NCI-H446 treated with DMSO at 0.1 percent for 48 hours (cell line): ENCODE results near the gene SIRT3.
"Not testable (repeated sequence)": the region's sequence is repeated elsewhere in the genome, so short reads cannot be mapped to it uniquely, and the experiment has no call there.

Source experiments
- DNase-seq: peaks from one replicate; lab custom pipeline; 2025; lab: John Stamatoyannopoulos, UW

SIRT3 gene

DNA sequence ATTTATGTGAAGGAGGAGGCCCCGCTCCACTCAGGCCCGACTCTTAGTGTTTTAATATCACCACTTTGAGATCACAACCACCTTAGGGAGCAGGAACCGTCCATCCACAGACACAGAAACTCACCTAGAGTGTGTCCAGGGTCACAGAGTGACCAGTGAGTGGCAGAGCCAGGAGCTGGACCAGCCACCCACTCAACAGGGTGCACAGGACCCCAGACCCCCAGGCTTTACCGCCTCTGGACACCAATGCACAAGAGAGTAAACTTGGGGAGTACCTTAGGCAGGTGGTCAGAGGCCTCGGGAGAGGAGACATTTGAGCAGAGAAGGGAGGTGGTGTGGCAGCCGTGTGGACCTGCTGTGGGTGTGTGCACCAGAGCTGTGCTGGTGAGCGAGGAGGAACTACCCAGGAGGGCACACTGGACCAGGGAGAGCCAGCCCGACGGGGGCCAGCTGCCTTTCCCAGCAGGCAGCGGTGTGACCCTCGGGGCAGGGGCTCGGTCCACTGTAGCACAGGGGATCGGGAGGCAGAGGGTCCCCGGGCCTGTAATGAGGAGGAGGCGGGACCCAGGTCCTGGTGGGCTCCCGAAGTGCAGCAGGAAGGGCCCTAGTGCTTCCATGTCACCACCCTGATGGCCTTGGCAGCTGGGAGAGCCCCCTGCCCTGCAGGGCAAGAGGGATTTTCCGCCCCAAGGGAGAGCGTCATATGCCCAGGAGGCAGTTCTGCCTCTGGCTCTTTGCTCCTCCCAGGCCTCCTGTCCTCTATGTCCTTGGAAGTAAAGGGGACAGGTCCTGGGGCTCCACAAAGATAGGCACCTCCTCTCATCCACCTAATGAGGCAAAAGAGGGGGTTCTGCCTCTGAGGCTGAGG, 34.5 kb upstream of the SIRT3 start:
- DNase-seq: no peak

- no peak for DNase-seq
Measured at GRCh38 chr11:269146-269890, 33.2 kb upstream of the SIRT3 start.

DNA sequence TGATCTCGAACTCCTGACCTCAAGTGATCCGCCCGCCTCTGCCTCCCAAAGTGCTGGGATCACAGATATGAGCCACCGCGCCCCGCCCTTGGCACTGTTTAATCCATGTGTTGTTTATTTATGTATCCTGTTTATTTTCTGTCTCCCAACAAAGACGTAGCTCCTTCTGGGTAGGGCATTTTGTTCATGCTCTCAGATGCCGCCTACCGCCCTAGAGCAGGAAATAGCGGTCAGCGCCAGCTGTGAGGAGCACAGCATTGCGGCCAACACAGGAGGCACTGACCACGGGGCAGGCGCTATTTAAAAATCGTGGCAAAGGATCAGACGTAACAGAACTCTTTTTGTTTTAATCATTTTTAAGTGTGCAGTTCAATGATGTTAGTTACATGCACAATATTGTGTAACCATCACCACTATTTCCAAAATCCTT, 32.6 kb upstream of the SIRT3 start:
- not testable (repeated sequence) for DNase-seq

- DNase-seq: no peak
Measured at GRCh38 chr11:267491-267994, 31.4 kb upstream of the SIRT3 start.

- no peak for DNase-seq
Measured at GRCh38 chr11:266676-267439, 30.7 kb upstream of the SIRT3 start.

DNA sequence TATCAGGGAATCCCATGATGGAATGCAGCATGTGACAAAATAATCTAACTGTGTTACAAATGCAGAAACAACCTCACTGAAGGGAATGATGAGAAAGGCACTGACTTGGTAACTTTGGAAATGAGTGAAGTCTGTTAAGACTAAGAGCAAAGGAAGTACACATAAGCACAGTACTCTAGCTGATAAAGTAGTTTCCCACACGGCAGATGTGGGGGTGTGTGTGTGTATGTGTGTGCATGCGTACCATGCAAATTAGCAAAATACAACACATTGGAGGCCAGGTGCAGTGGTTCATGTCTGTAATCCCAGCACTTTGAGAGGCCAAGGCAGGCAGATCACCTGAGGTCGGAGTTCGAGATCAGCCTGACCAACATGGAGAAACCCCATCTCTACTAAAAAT, 25.5 kb upstream of the SIRT3 start:
- no peak for DNase-seq

DNA sequence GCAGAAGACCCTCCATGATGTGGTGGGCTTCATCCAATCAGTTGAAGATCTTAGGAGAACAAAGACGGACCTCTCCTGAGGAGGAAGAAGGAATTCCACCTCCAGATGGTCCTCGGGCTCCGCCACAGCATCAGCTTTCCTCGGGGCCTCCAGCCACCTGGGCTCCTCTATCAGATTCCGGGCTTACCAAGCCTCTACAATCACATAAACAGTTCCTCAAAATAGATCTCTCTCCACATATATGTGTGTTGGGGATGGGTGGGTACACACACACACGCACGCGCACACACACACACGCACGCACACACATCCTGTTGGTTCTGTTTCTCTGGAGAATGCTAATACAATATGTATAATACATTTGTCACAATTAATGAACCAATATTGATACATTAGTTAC, 23.3 kb upstream of the SIRT3 start:
- no peak for DNase-seq

GRCh38 chr11:257766-258493, 21.8 kb upstream of the SIRT3 start:
- no peak for DNase-seq

- no peak for DNase-seq
Measured at GRCh38 chr11:256952-257737, 21.0 kb upstream of the SIRT3 start.

GRCh38 chr11:255816-256215, 19.7 kb upstream of the SIRT3 start:
- no peak for DNase-seq

DNA sequence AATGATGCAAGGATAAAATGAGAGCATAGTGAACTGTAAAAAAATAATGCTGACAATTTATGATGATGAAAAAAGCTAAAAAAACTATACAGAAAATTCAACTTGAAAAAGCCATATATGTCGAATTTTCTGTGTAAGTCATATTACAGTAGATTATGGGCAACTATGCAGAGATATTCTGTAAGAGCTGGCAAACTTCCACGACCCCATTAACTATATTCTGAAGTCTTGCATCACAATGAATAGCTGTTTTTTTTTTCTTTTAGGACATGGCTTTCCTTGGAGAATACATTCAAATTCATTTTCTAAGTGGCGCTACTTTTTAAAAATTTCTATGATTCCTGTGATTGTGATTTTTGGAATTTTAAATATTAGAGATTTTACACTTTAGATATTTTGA, 19.0 kb upstream of the SIRT3 start:
- DNase-seq: no peak

GRCh38 chr11:253886-254270, 17.7 kb upstream of the SIRT3 start:
- DNase-seq: no peak

DNA sequence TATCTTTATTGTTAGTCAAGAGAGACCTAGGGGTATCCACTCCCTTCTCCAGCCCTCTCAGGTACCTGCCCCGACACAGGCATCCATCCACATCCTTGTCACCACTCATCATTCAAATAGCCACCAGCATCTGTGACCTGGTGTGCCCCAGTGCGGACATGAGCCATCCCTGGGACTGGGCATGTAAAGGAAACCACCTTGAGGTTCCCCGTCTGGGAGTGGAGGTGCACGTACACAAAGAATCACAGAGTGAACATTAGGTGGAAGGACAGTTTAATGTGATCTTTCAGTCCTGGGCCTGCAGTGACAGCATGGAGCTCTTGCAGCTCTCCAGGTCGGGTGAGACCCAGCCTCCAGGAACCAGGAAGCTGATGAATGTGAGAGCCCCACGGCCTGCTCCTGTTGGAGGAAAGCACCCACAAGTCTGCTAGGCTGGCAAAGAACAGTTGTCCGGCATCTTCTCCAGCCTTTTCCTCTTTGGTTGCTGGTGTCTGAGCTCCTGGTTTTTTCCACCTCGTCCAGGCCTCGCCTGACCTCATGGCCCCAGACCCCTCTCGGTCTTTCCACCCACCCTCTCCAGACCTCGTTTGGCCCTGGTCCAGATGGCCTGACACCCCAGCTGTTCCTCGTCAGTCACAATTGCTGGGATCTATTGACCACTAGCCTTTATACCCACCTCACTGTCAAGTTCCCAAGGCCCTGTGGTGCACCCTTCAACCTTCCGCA, 17.2 kb upstream of the SIRT3 start:
- no peak for DNase-seq

DNA sequence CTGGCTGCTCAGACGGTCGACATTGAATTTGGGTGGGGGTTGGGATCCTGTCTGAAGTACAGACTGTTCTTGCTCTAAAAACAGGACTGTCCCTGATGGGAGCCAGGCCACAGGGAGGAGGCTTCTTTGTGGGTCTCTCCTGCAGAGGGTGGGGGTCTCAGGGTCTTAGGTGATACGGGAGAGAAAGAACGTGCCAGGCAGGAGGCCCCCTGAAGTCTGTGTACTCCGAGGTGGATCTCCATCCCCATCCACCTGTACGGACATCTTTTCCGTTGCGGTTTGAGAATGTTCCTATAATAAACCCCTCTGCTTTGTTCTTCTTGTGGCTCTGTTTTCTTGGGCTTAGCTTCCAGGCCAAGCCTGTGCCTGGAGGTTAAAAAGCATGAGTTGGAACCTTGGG, 16.5 kb upstream of the SIRT3 start:
- DNase-seq: no peak

DNA sequence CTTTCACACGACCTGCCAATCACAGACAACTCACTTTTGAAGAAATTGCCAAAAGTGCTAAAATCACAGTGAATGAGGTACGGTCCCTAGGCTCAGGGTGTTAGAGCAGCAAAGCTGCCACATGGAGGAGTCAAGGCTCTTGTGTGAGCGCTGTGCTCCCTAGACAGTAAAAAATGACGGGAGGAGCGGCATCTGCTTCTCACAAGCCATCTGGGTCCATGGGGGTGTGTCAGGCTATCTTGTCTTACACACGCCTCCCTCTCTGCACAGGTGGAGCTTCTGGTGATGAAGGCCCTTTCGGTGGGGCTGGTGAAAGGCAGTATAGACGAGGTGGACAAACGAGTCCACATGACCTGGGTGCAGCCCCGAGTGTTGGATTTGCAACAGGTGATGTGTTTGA, 15.4 kb upstream of the SIRT3 start:
- DNase-seq: no peak

GRCh38 chr11:250740-251299, 14.7 kb upstream of the SIRT3 start:
- no peak for DNase-seq

DNA sequence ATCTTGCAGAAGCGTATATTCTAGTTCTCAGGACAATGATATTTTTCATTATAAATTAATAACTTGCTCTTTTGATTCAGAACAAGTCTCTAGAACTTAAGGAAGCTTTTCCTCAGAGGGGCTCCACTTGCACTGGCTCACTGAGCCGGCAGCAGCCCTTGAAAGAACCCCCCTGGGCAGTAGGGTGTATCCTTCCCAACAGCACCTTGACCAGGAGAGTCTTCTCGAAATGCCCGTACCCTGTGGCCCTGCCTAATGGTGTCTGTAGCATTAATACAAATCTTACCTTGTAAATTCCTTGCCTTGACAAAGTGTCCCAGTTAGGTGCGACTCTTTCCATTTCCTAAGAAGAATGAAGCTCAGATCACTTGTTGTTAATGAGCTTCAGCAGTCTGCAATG, 14.1 kb upstream of the SIRT3 start:
- DNase-seq: no peak

DNA sequence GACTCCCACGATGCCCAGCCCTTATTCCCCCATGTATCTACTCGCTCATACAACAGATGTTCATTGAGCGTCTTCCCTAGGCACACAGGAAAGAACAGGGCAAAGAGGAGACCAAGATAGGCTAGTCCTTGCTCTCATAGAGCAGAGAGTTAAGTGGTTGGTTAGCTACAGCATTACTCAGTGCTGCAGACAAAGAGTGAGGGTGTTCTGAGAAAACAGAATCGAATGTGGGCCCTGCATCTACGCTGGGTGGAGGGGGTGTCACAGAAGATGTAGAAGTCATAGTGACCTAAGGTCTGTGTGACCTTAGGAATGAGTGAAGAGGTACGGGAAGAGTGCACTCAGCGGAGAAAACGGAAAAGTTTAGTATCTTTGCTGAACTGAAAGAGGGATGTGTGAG, 12.9 kb upstream of the SIRT3 start:
- DNase-seq: no peak

GRCh38 chr11:244376-244775, 8.2 kb upstream of the SIRT3 start:
- DNase-seq: no peak

DNA sequence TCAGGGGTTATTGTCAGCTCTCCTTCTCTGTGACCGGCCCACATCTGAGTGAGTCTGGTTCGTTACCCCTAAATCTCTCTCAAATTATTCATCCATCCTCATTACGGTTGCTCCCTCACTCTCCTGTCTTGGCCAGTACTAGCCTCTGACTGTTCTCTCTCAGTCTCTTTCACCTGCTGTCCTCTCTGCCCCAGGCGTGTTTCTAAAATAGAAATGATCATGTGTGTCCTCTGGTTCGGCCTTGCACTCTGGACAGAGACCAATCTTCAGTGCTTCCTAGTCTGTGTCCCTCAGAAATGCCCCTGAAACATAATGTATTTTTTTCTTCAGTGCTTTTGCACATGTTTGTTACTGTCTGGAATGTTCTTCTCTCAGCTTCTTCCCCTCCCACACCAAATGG, 5.5 kb upstream of the SIRT3 start:
- DNase-seq: no peak
